GM21526 (cell line): ENCODE measurements around the gene UBE2Q2.
"Not testable (repeated sequence)": the region's sequence is repeated elsewhere in the genome, so short reads cannot be mapped to it uniquely, and the experiment has no call there.

Experiments used
- ATAC-seq: cut with Tn5 transposase; IDR thresholded peaks from one replicate; pipeline ENCODE4 v1.9.1; 2021; ENCODE audit warnings: moderate library complexity; ENCODE audit not compliant: unreplicated experiment, low FRiP score

The UBE2Q2 gene

DNA sequence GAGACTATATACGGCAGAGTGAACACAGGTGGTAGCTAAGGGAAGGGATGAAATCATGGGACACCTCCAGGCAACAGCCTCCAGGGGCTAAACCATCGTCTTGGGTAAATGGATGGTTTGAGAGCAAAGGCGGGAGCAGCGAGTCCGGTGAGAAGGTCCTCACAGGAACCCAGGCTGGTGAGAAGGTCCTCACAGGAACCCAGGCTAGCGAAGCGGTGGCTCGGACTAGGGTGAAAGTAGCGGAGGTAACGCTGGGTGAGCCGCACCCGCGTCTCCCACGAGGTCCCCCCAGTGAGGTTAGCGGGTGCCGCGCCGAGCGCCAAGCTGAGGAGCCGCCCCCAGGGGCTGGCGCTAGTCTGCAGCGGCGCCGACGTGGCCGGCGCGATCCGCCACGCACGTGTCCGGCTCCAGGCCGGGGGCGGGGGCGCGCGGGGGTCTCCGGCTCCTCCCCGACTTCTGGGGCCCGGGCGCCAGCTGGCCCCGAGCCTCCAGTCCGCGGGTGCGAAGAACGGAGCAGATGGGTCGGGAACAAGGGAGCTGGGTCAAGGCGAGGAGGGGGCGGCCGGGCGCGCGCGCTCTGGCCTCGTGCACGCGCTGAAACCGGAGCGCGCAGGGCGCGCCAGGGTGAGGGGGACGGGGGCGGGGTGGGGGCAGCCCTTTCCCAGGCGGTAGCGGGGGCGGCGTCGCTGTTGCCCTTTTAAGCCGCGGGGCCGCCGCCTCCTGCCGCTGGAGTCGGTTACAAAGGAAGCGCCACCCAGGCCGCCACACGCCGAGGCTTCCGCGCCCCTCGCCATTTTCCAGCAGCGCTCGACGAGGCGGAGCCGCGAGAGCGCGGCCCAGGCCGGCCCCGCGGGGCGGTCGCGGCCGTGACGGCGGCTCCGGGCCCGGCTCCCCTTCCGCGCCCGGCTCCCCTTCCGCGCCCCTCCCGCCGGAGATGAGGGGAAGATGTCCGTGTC is at the start of gene UBE2Q2:
Gene UBE2Q2, plus strand, starts transcription at position 726 of the 956 bp plus-strand sequence. Its CDS starts 220 bp downstream, at position 946.
- peak; percentile 46 for ATAC-seq

GRCh38 chr15:75796321-75796720 is 46.9 kb upstream of the UBE2Q2 start:
- ATAC-seq: no peak

DNA sequence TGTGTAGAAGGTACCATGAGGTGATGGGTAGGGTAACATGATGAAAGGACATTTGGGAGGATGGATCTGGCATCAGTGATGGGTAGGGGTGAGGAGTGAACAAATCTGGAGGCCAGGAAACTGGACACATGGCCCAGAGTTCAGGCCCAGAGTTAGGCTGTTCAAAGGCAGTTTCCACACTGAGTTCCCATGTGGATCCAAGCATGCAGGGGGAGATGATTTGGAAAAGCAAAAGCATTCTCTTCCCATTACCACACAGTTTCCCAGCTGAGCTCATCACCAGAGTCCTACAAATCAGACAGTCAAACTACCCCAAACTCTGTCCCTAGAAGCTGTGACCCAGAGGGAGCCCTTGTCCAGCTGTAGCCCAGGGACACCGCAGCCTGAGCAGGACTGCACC is 46.1 kb upstream of the UBE2Q2 start:
- not testable (repeated sequence) for ATAC-seq

DNA sequence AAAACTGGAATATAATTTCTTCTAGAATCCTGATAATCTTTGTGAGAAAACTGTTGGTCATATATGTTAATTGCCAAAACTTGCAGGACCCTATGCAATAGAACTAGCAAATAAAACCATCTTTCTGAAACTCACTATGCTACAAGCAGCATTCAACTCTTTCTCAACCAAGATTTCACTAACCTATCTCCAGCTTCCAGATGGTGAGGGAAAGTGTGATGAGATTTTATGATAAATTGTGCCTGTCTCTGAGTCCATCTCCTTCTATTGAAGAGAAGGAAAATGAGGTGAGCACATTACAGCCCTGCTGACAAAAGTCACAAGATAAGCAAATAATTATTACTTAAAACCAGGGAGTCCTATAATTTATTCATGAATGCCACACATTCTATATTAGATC is 44.1 kb upstream of the UBE2Q2 start:
- ATAC-seq: no peak

- not testable (repeated sequence) for ATAC-seq
Observed at GRCh38 chr15:75800409-75800808, 42.8 kb upstream of the UBE2Q2 start.

DNA sequence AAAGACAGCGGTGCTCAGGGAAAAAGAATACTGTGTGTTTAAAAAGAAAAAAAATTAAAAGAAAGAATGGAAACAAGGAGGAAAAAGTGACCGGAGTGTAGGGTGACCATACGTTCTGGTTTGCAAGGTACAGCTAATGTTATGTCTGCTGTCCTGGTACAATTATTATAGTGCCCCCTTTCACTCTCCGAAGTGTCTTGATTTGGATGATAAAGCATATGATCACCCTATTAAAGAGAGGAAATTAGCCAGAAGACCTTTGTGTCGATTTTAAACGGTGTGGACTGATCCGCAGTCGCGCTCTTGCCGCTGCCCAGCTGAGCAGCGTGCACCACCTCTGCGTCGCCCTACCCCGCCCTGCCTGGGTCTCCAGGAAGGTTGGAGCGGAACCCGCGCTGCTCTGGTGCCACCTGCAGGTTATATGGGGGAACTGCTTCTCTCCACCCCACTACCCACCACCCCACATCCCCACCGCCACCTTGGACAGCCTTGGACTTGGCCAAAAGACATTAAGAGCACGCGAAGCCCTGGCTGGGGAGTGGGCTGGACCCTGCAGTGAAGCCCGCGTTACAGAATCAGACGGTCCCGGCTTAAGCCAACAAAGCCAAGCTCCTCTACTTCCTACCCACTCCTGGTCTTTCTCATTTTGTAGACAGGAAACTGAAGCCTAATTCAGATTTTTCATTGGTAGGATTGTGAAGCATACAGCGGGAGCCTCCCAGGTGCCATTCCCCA is 41.2 kb upstream of the UBE2Q2 start:
- ATAC-seq: no peak

DNA sequence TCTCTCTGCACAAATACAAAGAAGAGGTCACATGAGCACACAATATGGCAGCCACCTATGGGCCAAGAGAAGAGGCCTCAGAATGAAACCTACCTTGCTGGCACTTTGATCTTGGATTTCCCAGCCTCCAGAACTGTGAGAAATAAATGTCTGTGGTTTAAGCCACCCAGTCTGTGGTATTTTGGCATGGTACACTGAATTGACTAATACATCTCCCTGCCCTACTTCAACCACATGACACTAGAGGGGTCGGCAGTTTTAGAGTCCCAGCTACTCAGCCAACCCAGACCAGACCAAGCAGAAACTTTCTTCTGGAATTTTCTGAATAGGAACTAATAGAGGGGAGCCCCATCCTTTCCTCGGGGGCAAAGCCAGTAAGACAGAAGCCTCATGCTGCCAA is 35.8 kb upstream of the UBE2Q2 start:
- not testable (repeated sequence) for ATAC-seq

DNA sequence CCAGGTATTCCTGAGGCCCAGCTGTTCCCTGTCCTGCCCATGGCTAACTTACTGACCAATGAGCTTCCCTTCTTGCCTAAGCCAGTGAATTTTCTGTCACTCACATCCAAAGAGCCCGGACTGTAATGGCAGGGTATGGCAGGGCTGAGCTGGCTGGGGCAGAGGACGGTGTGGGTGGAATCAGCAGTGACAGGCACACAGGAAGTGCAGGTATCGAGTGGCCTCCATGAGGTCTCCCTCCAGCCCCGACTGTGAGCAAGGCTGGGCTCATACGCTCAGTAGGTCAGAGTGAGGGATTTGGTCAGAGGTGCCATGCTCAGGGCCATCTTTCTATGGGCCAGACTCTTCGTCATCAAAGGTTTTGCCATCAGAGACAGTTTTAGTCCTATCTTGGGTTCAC is 35.2 kb upstream of the UBE2Q2 start:
- not testable (repeated sequence) for ATAC-seq

- no peak for ATAC-seq
Observed at GRCh38 chr15:75808563-75808962, 34.7 kb upstream of the UBE2Q2 start.

DNA sequence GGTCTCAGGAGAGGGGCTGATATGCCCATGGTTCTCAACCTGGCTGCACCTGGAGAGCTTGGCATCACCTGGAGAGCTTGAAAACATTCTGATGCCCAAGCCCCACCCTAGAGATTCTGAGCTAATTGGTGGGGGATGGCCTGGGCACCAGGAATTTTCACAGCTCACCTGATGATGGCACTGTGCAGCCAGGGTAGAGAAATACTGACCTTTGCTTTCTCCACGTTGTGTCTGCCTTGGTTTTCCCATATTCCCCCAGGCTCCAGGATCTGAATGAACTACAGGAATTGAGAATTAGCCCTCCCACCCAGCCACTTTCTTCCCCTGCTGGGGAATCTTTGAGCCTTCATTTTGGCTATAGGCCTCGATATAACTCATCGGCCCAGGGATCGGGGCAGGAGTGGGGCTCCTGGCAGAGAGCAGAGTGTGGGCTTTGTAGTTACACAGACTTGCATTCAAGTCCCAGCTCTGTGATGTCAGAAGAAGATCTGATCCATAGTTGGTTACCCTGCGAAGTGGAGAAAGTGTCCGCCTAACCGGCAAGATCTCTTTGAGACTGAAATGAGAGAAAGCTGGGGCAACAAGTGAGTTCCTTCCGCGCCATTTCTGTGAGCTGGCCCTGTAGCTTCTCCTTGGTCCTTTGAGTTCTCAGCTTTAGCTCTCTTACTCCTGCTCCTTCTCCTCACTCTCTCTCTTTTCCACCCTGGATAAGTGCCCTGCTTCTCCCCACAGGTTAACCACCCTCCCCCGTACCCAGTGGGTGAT is 33.1 kb upstream of the UBE2Q2 start:
- ATAC-seq: no peak

DNA sequence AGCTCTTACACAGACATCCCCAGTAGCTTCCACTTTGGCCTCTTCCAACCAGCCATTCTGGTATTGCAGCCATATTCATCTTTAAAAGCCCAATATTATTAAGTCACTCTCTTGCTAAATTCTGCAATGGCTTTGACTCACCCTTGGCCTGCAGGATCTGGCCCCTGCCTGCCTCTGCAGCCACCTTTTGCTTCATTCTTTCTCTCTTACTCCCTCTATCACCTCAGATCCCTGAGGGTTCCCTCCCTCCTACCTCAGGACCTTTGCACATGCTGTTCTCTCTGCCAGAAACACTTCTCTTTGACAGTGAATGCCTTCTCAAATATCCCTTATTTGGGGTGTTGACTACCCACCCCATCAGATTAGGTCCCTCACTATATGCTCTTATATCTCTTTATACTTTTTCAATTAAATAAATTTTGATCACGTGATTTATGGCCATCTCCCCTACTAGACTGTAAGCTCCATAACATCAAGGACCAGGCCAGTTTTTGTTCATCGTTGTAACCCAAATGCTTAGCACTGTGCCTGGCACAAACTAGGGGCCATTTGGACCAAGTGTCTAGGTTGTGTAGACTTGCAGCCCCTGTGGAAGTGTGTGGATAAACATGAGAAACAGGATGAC is 32.3 kb upstream of the UBE2Q2 start:
- ATAC-seq: no peak

DNA sequence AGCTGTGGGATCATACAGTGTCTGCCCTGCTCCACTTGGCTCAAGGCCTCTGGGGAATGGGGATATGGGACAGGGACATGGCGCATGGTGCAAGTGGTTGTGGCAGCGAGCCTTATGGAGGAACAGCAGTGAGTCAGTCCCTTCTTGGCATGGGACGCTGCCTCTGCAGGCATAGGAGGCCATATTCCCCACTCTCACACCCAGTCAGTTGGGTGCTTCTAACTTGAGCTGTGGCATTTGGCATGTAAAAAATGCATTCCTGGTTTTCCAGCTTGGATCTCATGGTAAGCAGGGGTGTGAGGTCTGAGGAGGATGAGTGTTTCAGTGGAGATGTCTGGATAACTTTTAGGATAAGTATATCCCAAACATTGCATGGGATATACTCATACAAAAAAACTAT is 31.6 kb upstream of the UBE2Q2 start:
- ATAC-seq: no peak

- no peak for ATAC-seq
Observed at GRCh38 chr15:75814794-75815193, 28.5 kb upstream of the UBE2Q2 start.

DNA sequence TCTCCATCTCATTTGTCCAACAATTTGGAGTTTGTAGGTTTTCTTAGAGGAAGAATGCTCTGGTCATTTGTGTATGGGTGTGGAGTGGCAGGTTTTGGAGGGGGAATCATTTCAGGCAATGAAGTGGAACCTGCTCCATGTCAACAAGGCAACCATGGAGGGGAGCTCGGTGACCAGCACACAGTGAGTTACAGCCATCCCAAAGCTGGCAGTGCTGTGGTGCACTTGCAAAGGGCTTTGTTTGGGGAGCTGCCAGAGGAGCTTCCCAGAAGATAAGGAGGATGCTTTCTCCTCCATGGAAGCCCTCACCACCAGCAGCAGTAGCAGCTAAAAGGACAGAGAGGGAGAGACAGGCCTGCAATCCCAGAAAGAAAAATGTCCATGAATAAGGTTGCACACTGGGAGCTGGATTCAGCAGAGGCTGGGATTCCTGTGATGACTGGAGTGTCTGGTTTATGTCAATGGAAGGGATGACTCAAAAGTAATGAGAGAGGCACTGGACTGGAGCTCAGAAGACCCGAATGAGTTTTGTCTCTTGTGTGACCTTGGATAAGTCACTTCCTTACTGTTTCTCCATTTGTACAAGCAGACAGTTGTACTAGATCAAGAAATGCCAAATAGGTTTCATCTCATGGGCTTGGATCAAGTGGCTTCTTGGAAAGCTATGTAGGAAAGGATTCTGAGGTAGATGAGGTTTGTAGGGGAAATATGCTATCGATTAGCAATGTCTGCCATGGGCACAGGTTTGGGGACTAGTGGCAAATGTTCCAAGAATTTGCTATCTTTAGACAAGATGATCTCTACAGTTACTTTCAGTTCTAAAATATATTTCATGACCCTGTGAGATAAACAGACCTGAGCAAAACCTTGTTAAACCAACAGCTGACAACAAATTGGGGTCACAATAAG is 27.2 kb upstream of the UBE2Q2 start:
- no peak for ATAC-seq

DNA sequence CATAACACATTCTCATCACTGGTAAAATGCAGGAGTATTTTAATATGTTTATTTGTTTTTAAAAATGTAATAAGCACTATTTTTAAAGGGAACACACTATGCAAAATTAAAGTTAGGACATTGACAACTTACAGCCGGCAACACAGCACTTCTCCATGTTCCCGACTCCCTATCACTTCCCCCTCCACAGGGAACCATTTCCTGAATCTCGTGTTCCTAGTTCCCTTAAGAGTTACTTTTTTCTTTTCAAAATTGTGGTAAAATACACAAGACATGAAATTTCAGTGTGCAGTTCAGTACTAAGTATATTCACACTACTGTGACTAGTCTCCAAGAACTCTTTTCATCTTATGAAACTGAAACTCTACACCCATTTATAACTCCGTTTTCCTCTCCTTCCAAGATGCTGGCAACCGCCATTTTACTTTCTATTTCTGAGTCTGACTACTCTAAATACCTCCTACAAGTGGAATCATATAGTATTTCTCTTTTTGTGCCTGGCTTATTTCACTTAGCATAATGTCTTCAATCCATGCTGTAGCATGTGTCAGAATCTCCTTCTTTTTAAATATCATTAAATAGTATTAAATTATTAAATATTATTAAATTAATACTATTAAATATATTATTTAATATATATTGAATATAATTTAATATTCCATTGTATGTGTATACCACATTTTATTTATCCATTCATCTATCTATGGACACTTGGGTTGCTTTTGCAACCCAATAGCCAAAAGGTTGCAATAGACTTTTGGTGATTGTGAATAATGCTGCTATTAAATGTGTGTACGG is 25.9 kb upstream of the UBE2Q2 start:
- no peak for ATAC-seq

- ATAC-seq: no peak
Observed at GRCh38 chr15:75820206-75820605, 23.0 kb upstream of the UBE2Q2 start.

- no peak for ATAC-seq
Observed at GRCh38 chr15:75821786-75822345, 21.4 kb upstream of the UBE2Q2 start.

DNA sequence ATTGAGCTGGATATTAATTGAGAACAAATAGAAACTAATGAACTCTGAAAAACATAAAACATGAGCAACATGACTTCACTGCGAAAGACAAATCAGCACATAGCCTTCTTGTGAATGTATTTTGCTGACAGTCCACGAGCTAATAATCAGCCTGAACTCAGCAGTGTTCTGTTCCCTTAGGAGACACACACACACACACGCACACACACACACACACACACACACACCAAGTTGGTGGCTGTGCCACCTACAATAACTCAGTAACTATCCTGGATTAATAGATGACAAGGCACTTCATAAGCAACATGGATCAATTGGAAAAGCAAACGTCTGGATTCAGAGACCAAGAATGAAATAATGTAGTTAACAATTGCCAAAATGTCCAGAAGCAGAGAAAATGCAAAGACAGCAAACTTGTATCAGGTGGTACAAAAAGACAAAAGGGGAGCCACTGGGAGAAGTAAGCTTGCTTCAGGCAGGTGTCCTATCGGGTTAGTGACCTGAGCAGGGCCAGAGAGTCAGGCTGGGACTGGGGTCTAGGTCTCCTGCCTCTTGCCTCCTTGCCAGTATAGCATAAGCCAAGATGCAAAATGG is 20.5 kb upstream of the UBE2Q2 start:
- ATAC-seq: no peak
